Stimulated activated CD4-positive, alpha-beta T cell treated with anti-CD3 and anti-CD28 coated beads, TNF-alpha, amount 100 ng/mL, for 24 hours (primary cell): ENCODE measurements around the gene IFNA16.
"Not testable (repeated sequence)": the region's sequence is repeated elsewhere in the genome, so short reads cannot be mapped to it uniquely, and the experiment has no call there.

Source experiments
- DNase-seq, 3 experiments: peaks; one replicate each; pipeline ENCODE4 v3.0.0-alpha.2; 2020; ENCODE audit warnings: low read depth in 3 of 3

IFNA16 gene

GRCh38 chr9:21217211-21217610 is at the start of gene IFNA16:
TSS of gene IFNA16 (minus strand) at chr9:21217311. CDS start at chr9:21217305, 6 bp downstream.
- not testable (repeated sequence) for DNase-seq

DNA sequence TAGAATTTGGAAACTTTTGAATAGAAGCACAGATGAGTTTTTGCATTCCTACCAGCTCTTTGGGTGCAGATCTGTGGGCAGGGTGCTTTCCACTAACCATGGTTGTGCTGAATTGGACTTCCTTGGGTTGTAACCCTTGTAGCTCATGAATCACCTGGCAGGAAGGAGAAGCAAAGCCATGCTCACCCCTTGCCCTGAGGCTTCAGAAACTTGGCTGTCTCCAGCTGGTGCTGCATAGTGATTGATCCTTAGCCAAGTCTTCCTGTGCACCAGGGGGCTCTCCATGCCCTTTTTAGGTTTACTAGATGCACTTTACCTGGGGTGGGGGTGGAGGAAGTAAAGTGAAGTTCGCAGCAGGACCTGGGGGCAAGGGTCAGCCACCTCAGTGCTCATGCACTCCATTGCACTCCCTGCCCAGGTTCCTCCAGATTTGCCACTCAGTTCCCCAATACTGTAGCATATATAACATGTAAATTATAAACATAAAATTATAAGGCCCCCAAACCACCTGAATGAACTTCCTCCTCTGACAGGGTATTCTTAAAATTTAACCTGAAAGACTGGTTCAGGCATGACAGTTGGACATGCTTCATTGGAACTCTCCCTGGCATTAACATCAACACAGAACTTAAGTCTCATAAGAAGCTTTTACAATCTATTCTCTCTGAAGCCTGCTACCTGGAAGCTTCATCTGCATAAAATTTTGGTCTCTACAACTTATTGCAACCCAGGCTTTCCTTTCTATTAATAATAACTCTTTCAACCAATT is 48.5 kb upstream of the IFNA16 start:
- DNase-seq: no peak

DNA sequence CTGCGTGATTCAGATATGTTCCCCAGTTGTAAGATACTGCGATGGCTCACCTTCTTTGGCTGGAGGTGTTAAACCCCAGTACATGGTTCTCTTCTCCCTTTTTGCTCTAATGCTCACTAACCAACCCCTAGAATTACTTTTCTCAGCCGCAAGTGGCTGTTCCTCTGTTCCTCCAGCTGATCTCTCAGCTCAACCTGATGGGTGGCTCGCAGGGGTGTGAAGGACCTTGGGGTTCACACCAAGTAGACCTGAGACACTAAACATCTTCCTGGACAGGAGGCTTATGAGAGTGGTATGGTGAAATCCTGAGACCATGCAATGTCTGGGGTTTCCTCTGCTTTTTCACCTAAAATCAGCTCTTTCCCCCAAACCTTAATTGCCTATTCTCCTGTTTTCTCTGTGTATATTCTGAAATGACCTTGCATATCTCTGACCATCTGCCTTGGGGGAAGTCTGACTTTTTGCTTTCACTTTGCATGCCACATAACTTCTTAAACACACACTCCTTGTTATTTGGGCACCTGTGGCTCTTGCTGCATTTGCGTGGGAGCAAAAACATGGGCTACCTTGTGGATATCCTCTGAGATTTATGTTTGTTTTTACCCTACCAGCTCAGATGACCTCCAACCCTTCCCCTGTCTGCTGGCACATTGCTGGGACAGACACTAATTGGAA is 38.6 kb upstream of the IFNA16 start:
- DNase-seq: no peak

- no peak for DNase-seq
Observed at GRCh38 chr9:21252721-21253547, 35.8 kb upstream of the IFNA16 start.

GRCh38 chr9:21251638-21252037 is 34.5 kb upstream of the IFNA16 start:
- no peak for DNase-seq

- no peak for DNase-seq
Observed at GRCh38 chr9:21251190-21251589, 34.1 kb upstream of the IFNA16 start.

DNA sequence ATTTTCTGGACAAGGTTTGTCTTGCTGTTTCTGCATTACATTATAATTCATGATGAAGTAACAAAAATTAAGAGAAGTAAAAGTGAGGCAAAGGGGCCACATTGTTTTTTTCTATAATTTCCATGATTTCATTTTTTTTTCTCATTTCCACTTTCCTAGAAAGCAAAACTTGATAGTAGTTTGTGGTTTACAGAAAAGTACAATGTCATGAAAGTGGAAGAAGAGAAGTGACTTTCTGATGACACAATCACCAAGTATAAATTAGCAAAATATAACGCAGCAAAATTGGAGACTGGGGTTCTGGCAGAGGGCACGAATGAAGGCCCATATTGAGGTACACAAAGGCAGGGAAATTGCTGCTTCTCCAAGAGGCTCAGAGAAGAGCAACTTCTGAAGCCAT is 27.7 kb upstream of the IFNA16 start:
- DNase-seq: no peak

GRCh38 chr9:21239911-21240310 is 22.8 kb upstream of the IFNA16 start, which contains the start of gene IFNA14:
TSS of gene IFNA14 (minus strand) at chr9:21240005. CDS start at chr9:21239935, 70 bp downstream.
- no peak for DNase-seq

- DNase-seq: not testable (repeated sequence)
Observed at GRCh38 chr9:21236360-21236714, 19.2 kb upstream of the IFNA16 start.

DNA sequence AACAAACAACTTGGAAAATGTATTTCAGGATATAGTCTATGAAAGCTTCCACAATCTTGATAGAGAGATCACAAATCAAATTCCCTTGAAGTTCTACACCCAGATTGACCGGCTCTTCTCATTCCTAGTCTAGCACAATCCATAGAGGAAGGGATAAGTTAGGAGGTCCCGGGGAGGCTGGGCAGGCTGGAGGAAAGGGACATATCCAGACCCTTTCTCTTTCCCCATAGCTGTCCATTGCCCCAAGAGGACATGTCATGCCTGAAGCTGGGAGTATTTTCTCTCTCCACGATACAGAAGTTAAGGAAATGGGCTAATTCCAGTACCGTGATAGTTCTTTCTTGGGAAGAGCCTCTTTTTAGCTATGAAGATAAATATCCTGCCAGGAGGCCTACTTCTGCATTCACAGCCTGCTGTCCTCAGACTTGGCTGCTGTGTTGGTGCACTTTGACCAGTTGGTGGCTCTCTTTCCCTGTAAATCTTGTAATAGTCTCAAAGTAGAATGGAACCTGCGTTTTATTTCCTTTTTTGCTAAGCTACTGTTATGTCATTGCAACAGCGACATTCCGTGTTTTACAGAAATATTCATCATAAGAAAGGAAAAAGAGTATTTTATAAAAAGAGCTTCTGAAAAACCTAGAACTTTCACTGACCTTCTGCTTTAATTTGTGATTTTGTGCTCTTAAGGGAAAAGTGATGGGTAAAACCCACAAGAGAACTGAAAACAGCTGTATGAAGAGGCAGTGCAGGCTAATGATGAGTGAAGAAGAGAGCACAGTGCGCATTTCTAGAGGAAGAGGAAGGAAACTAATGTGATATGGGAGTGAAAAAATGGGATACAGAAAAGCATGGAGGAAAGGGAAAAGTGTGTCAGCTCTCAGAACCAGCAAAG is 18.6 kb upstream of the IFNA16 start:
- not testable (repeated sequence) for DNase-seq

DNA sequence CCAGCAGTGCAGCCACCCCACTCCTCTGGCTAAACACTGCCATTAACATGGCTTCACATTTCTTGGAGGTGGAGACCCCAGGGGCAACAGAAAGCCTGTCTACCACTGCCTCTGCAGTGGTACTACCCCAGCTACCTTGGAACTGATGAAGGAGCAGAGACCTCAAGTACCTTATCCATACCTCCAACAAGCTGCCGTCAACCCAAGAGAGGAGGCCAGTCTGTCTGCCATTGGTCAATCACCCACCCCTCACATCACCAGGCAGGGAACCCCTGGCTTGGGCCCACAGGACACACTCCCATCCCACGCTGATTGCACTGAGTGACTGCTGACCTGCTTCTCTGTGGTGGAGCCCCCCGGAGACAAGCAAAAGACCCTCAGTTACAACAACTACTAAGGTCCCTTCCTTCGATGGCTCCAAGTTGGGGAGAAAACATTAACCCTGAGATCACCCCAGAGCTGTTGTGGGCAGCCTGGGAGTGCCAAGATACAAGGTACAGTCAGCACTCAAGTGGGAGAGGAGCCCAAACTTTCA is 17.1 kb upstream of the IFNA16 start:
- DNase-seq: no peak

DNA sequence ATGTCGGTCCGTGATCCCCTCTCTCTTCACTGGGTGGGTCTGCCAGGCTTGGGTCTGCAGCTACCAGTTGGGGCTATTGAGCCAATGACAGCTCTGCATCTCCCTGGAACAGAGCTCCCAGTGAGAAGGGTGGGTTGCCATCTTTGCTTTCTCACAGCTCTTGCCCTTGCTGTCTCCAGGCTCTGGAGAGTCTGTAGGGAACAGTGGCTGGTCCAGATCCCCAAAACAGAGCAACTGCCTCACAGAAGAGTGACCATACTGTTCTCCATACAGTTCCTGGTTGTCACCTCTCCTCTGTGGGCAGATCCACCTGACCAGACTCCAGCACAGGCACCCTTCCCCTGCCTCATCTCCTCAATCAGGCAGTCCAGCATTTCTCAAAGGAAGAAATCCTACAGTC is 16.1 kb upstream of the IFNA16 start:
- no peak for DNase-seq

GRCh38 chr9:21228122-21228521 is 11.0 kb upstream of the IFNA16 start, which contains the start of gene IFNA17:
TSS of gene IFNA17 (minus strand) at chr9:21228222. CDS start at chr9:21228173, 49 bp downstream.
- no peak for DNase-seq

GRCh38 chr9:21213411-21214326 is 3.4 kb downstream of the IFNA16 start:
- DNase-seq: not testable (repeated sequence)

GRCh38 chr9:21212160-21212559 is 5.0 kb downstream of the IFNA16 start:
- DNase-seq: not testable (repeated sequence)

- not testable (repeated sequence) for DNase-seq
Observed at GRCh38 chr9:21210782-21211181, 6.3 kb downstream of the IFNA16 start.

DNA sequence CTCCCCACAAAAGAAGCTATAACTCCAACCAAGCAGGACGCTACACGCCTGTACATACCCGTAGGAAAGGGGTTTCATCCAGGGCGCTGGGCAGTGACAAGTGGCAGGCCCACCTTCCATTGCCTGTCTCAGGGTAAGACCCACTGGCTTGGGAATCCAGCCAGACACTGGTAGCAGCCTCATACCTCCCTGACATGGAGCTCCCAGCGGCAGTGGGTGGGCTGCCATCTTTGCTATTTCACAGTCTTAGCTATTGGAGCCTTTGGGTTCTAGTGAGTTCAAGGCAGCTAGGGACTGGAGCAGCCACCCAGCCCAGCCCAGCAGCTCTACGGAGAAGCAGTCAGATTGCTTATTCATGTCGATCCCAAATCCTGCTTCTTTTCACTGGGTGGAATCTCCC is 6.8 kb downstream of the IFNA16 start:
- no peak for DNase-seq

DNA sequence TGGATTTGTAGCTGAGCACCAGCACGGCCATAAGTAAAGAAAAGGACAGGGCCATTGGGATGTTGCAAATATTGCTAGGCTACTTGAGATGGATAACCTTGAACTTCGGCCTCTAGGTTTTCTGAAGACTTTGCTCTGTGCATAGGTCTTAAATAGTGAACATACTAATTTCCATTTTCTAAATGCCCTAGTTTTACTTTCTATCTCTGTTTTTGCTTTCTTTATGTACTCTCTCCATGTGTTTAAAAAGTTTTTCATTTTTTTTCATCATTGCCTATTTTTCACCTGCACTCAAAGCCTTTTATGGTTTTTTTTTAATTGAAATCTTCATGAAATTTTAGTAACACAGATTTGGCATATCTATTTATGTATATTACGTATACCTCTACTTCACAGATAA is 10.1 kb downstream of the IFNA16 start, which contains the start of gene IFNA10:
TSS of gene IFNA10 (minus strand) at position 101 of the 400 bp plus-strand sequence. CDS start at position 55, 46 bp downstream.
- not testable (repeated sequence) for DNase-seq

DNA sequence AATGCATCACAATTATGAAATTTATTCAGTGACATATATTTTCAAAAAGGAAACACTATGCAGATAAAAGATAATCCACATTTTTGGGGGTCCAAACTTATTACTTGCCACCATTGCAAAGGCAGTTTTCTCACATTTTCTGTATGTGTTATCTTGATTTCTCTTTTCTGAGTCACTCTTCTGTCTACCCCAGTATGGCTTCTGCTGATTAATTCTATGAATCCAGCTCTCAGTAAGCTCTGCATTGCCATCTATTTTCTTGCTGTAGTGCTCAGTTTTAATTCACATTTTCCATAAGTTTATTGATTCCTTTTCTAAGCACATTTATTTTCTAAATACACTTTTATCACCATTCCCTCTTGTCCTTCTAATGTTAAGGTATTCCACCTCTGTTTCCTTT is 11.9 kb downstream of the IFNA16 start:
- no peak for DNase-seq

GRCh38 chr9:21202105-21202504 is 15.0 kb downstream of the IFNA16 start, which contains the start of gene IFNA7:
TSS of gene IFNA7 (minus strand) at chr9:21202205. CDS start at chr9:21202165, 40 bp downstream.
- DNase-seq: not testable (repeated sequence)
